Putamen (tissue), 1 donor: ENCODE data around the gene SFXN1.
"Not testable (repeated sequence)": the region's sequence is repeated elsewhere in the genome, so short reads cannot be mapped to it uniquely, and the experiment has no call there.

Experiments used
- DNase-seq: peaks from one replicate; pipeline ENCODE4 v3.0.0-alpha.2; 2016; ENCODE audit warnings: low spot score

Gene SFXN1

GRCh38 chr5:175478384-175479124, at the start of gene SFXN1:
Gene SFXN1, plus strand, starts transcription at chr5:175478560. Its CDS starts 13,544 bp downstream, at chr5:175492104.
- peak; percentile 86 for DNase-seq

DNA sequence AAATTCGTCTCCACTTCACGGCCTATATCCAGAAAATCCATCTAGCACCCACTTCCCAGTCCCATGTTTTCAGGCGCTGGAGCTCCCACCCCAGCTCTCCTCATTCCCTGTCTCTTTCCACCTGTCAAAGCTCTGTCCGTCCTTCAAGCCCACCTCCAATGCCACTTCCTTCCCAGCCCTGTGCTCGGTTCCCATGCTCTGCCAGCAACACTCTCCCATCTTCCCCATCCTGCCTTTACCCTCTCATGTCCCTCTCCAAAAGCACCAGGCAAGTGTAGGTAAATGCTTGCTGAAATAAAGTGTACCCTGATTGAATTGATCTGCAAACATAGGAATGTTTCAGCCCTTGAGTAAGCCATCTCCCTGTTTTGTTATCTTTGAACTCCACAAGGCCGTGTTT, 43.6 kb upstream of the SFXN1 start:
- no peak for DNase-seq

- DNase-seq: no peak
Measured at GRCh38 chr5:175436359-175436758, 42.0 kb upstream of the SFXN1 start.

DNA sequence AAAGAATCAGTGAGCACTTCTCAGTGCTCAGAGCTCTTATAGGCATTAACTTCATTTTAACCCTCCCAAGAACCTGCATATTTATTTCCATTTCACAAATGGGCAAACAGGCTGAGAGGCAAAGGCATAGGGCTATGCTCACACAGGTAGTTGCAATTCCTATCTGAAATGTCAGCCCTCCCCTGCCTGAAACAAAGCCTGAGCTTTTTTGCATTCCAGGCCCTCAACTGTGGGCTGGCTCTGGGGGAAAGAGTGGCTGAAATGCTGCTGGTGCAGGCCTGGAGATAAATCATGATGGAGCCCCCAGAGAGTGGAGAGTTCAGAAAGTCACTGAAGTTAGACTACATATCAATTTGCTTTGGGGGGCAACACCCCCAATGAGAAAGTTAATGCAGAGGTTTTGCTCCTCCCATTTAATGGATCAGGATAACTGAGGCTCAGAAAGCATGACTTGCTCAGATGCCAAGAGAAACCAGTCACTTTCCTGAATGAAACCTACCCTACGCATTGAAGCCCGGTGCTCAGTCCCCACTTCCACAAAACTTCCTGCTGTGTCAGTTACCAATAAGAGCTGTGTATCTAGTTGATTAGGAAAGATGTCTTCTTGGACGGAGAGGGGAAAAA, 40.0 kb upstream of the SFXN1 start:
- no peak for DNase-seq

DNA sequence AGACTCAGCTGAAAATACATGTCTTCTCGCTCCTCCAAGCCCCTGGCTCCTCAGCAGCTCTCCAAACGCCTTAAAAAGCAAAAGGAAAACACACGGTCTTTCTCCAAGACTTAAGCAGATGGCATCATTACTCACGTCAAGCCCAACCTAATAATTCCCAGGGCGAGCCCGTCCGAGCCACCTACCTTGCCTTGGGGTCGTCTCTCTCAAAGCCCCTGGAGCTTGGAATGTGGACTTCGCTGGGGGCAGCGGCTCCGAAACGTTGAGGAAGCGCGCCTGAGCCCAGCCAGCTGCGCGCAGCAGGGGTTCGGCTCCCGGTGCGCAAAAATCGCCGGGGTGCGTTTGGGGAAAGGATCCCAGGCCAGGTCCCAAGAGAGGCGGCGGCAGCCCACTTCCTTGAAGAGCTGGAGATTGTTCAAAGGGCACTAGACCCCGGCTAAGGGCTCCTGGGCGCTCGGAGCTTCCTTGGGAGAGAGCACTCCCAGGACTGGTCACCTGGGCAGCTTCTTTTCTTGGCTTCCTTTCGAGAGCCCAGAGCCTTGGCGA, 34.8 kb upstream of the SFXN1 start:
- no peak for DNase-seq

- peak; percentile 47 for DNase-seq
Measured at GRCh38 chr5:175444060-175444904, 34.1 kb upstream of the SFXN1 start, which contains the start of gene DRD1. Gene DRD1, minus strand, starts transcription at chr5:175444182. Its CDS starts 1,083 bp downstream, at chr5:175443099.

DNA sequence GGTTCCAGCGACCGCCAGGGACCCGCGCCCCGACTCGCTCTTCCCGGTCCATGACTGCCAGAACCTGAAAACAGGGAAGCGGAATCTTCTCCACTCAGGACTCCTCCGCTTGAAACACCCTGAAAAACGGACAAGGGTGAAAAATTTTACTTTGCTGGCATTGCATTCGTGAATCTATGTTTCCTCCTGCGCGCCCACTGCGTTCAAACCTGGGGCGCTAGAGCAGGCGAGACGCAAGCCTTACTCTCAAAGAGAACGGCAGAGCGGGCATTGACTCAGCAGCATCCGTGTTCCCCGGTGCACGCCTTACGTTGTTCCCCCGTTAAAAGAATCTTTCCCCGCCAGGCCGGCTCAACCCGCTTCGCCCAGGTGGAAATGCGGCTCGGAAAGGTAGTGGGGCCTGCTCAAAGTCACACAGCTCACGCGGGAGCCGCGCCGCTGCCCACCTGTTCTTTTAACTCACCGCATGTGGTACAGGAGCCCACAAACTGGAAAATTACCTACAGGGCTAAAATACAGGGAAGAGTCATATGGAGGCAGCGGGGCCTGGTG, 33.4 kb upstream of the SFXN1 start:
- no peak for DNase-seq

DNA sequence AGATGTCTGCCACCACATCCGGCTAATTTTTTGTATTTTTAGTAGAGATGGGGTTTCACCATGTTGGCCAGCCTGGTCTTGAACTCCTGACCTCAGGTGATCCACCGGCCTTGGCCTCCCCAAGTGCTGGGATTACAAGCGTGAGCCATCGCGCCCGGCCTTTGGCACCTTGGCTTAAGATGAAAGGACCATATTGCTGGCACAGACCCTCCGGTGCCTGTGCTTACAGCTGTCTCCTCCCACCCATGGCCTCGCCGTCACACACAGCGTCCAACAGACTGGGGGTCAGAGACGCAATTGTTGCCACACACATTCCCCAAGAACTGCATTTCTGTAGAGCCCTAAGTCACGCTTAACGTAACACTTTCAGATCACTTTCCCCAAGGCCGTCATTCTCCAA, 32.0 kb upstream of the SFXN1 start:
- not testable (repeated sequence) for DNase-seq

DNA sequence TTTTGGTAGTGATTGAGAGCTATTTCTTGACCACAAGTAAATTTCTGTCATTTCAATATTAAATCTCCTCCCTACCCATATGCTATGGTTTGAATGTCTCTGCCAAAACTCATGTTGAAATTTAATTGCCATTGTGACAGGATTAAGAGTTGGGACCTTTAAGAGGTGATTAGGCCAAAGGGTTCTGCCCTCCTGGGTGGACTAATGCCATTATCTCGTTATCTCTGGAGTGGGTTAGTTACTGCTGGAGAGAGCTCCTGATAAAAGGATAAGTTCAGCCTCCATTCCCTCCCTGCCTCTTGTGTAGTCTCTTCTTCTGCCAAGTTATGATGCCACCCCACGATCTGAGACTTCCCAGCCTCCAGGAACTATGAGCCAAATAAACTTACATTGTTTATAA, 30.8 kb upstream of the SFXN1 start:
- no peak for DNase-seq

GRCh38 chr5:175448276-175448675, 30.1 kb upstream of the SFXN1 start:
- DNase-seq: no peak

DNA sequence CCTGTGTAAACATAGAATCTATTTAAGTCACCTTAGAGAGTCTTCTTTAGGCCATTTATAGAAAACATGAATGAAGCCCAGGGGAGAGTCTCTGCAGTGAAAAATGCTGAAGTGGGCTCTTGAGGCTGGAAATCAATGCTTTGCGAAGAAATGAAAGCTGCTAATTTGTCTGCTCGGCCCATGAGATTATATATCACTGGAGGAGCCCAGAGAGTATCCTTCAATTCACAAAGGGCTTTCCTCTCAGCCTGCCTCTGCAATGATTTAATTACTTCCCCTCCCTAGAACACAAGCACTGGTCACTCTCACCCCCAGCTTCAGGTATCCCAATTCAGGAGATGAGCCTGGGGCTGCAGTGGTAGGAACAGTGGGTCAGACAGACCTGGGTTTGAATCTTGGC, 26.2 kb upstream of the SFXN1 start:
- DNase-seq: no peak

DNA sequence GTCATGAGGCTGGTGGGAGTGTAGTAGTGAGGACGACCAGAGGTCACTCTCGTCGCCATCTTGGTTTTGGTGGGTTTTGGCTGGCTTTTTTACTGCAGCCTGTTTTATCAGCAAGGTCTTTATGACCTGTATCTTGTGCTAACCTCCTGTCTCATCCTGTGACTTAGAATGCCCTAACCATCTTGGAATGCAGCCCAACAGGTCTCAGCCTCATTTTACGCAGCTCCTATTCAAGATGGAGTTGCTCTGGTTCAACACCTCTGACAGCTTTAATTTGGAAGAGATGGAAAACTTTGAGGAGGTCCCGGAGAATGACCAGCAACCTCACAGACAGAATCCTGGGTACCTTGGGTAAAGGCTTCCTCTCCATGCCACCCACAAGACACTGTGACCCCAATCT, 24.0 kb upstream of the SFXN1 start:
- DNase-seq: not testable (repeated sequence)

- no peak for DNase-seq
Measured at GRCh38 chr5:175456105-175456742, 22.1 kb upstream of the SFXN1 start.

DNA sequence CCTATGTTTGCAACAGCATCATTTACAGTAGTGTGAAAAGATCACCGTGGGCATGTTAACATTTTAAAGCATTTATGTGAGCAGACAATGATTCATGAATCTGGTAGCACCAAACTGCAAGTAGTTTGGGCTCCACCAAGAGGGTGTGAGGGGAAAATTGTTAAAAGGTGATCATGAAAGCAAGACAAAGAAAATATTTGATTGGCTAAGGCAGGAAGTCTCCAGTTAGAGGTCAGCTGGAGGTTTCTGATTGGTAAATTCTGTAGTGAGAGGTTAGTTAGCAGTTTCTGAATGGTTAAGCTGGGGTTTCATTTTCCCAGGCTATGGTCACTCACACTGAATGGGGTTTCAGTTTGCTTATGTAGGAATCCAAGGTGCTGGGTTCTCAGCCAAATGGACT, 20.9 kb upstream of the SFXN1 start:
- DNase-seq: no peak

DNA sequence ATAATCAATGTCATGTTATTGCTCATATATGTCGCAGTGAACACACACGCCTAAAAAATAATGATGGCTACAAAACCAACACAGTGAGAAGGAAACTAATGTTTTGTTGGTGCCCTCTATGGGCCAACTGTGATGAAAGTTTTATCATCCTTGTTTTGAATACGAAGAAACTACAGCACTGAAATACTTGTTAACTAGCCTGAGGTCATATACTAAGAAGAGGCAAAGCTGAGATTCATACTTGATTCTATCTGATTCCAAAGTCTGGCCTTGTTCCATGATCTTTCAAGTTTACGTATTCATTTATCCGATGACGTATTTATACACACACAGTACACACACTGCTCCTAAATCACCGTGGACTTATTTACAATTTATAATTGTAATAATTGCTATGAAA, 18.2 kb upstream of the SFXN1 start:
- DNase-seq: no peak

GRCh38 chr5:175460552-175460951, 17.8 kb upstream of the SFXN1 start:
- DNase-seq: no peak

- DNase-seq: no peak
Measured at GRCh38 chr5:175461370-175461769, 17.0 kb upstream of the SFXN1 start.

GRCh38 chr5:175463641-175464040, 14.7 kb upstream of the SFXN1 start:
- DNase-seq: no peak

DNA sequence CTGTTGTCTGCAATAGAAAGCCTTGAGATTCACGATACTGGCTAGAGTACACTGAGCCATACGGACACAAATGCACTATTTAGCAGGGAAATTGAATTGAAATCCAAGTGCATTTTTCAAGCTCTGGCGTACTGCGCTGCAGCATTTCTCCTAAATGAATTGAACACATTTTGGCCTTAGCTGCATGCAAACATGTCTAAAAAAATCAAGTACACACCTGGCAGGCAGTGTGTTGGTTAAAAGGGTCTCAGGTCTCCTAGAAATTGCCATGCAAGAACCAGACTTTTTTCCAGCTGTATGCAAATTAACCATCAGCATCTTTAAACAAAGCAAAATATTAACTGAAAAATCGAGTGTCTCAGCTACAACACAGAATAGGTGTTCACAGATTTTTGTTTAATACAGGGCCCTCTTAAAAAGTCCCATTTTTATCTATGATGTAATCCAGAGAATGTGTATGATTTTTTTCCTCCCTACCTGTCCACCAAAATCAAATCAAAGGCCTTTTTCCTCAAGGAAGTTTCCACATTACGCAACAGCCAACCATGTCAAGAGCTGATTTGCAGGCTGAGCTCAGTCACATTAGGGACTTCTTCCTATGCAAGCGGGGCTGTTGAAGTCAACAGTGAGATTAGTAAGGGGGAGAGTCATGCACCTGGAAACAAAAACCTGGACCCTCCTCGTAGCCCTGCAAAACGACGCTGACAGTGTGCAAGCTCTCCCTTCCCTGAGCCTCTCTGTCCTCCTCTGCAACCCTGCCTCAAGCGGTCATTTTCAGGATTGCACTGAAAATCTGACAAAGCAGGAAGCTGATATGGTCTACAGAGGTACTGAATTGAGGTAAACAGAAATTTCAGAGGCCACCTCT, 14.1 kb upstream of the SFXN1 start:
- DNase-seq: no peak

GRCh38 chr5:175464942-175465233, 13.5 kb upstream of the SFXN1 start:
- no peak for DNase-seq

DNA sequence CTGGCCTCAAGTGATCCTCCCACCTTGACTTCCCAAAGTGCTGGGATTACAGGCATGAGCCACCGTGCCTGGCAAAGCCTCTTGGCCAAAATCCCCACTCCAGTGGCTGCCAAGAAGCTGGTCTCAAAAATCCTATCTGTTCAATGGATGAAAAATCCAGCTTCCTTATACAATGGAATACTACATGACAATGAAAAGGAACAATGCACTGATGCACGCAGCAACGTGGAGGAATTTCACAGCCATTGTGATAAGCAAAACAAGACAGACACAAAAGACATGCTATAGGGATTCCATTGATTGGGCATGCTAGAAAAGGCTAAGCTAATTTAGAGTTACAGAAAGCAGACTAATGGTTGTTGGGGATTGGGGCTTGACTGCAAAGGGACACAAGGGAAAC, 13.1 kb upstream of the SFXN1 start:
- DNase-seq: no peak
